Vagina (tissue), 2 donors: ENCODE data around the gene SNCA.

Experiments used
- POLR2A ChIP-seq, 2 donors: fragments of 450-650 bp; IDR thresholded peaks; one replicate each; pipeline ENCODE4 v1.6.1; 2017; ENCODE audit warnings: antibody characterized with exemption in 2 of 2, mild to moderate bottlenecking in 2 of 2, moderate library complexity in 2 of 2
- POLR2AphosphoS5 ChIP-seq, 2 donors: sonication (generic); formaldehyde crosslinking; IDR thresholded peaks; one replicate each; pipeline ENCODE4 v1.9.0; 2017; ENCODE audit warnings: antibody characterized with exemption in 2 of 2, mild to moderate bottlenecking in 2 of 2, low read depth in 1 of 2; ENCODE audit not compliant: insufficient read depth in 1 of 2

DNA sequence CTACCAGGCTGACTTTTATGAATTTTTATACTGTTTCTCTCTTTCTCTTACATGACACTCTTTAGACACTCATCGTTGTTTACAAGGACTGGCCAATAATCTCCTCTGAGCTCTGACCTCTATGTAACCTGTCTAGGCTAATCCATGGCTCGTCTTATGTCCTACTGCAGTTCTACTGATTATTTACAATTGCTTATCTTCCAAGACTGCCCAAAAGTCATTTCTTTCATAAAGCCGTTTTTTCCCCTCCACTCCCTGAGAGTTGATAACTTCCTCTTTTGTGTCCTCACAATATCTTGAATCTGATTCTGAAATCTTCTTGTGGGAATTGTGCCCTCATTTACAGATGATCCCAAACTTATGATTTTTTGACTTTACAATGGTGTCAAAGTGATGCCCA lies 18.3 kb upstream of the SNCA start:
- no peak for TF ChIP-seq POLR2A (IDR thresholded peaks at IDR 0.05)
- no peak for TF ChIP-seq POLR2AphosphoS5 (IDR thresholded peaks at IDR 0.05; ENCODE audit: insufficient read depth in 1 of 2, low read depth in 1 of 2)
